Breast epithelium (tissue), 3 donors: Measurements from ENCODE around the gene NUP205.

Experiments
- CTCF ChIP-seq, 3 donors: fragments of 450-650 bp; IDR thresholded peaks; one replicate each; pipeline ENCODE4 v1.5.1; 2016 to 2017; ENCODE audit warnings: antibody characterized with exemption in 3 of 3, mild to moderate bottlenecking in 3 of 3, moderate library complexity in 3 of 3
- POLR2A ChIP-seq: fragments of 450-650 bp; IDR thresholded peaks from one replicate; pipeline ENCODE4 v1.6.1; 2016; ENCODE audit warnings: antibody characterized with exemption, mild to moderate bottlenecking, moderate library complexity

DNA sequence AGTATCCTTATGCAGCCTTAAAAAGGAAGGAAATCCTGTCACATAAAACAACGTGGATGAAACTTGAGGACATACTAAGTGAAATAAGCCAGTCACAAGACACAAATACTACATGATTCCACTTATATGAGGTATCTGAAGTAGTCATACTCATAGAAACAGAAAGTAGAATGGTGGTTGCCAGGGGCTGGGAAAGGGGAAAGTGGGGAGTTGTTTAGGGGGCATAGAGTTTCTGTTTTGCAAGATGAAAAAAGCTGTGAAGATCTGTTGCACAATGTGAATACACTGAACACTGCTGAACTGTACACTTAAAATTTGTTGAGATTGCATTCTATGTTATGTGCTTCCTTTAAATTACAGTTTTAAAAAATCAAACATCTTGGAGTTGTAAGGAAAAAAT is 2.9 kb downstream of the NUP205 start:
- no peak for TF ChIP-seq CTCF (IDR thresholded peaks at IDR 0.05)
- no peak for TF ChIP-seq POLR2A
